ENCODE measurements around the gene AUTS2. TPM values are rescaled to one million over a fixed set of nuclear protein-coding genes. Genes with fewer than 3 reads are reported as not detected.

The AUTS2 gene
- total and polyA plus RNA-seq, 4 donors = 4.9 to 24.4 (median 7.0) TPM

- TF ChIP-seq REST (IDR thresholded peaks at IDR 0.05) = no peak
Observed at GRCh38 chr7:70410134-70410750, 812.0 kb downstream of the AUTS2 start (continued).

- H3K4me3 ChIP-seq (ENCODE audit: low read depth in 1 of 3, low read length in 3 of 3) = no peak overlapping the region
- H3K27ac ChIP-seq (ENCODE audit: low read depth in 1 of 2, low read length in 2 of 2) = no peak overlapping the region
- H3K9ac ChIP-seq (ENCODE audit: low read depth in 1 of 2, low read length in 2 of 2) = no peak overlapping the region
- H3K27me3 ChIP-seq (ENCODE audit: control insufficient read depth in 4 of 4, insufficient read depth in 4 of 4, low read length in 3 of 4) = no peaks in the 10 kb centered on the region
- no peaks in the 10 kb centered on the region for H3K4me1 ChIP-seq (ENCODE audit: control insufficient read depth in 4 of 4, insufficient read depth in 4 of 4, low read length in 3 of 4)
- H3K9me3 ChIP-seq (ENCODE audit: control insufficient read depth in 4 of 4, low read length in 3 of 4) = no peaks in the 10 kb centered on the region
- TF ChIP-seq RXRA (IDR thresholded peaks at IDR 0.05) (no peak), REST (IDR thresholded peaks at IDR 0.05) (no peak), SP1 (IDR thresholded peaks at IDR 0.05) (no peak), JUND (IDR thresholded peaks at IDR 0.05) (no peak), NR2F2 (IDR thresholded peaks at IDR 0.05) (no peak), HNF4G (IDR thresholded peaks at IDR 0.05) (no peak), HNF4A (conservative IDR thresholded peaks at IDR 0.05) (no peak), GABPA (IDR thresholded peaks at IDR 0.05 in 1 of 2, conservative IDR thresholded peaks at IDR 0.05 in 1 of 2) (no peak), RAD21 (IDR thresholded peaks at IDR 0.05) (no peak), ZBTB33 (IDR thresholded peaks at IDR 0.05) (no peak), YY1 (IDR thresholded peaks at IDR 0.05) (no peak), TAF1 (conservative IDR thresholded peaks at IDR 0.05) (no peak), FOXA1 (IDR thresholded peaks at IDR 0.05) (no peak), EGR1 (IDR thresholded peaks at IDR 0.05; ENCODE audit: low read depth in 2 of 2) (no peak)
- DNase-seq (ENCODE audit: low spot score) = no peak
- no peaks in the 10 kb centered on the region for H3K36me3 ChIP-seq (ENCODE audit: control insufficient read depth in 4 of 4, insufficient read depth in 3 of 4, low read depth in 1 of 4, low read length in 3 of 4)
- WGBS = 93% methylated on average over 6 of the region's 6 CpGs
Observed at GRCh38 chr7:70414368-70414767, 816.1 kb downstream of the AUTS2 start.
